ENCODE data around the gene AHRR. TPM values are rescaled to one million over a fixed set of nuclear protein-coding genes. Genes with fewer than 3 reads are reported as not detected.

AHRR gene
- total and polyA plus RNA-seq, 10 of the 15 experiments (the other 5 are each of a cell fraction or from before 2014, with no cell fraction given): 0.90 to 35.2 (median 19.2) TPM

DNA sequence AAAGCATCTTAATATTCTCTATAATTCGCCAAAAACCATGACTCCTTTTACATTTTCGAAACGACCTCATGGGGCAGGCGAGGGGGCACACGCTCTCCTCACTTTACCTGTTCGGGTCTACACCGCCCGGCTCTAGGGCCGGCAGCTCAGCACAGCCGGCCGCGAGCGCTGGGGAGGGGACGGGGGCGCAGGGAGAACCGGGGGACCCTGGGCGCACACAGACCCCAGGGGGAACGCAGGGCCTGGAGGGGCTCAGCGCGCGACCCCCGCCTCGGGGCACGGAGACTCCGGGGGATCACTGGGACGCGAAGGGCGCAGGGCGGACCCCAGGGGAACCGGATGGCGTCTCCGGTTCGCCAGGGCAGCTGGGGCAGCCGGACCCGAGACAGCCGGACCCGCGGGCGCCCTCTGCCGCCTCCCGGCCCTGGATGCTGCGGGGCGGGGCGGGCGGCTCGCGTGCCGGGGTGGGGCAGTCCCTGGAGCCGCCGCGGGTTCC is at the start of gene AHRR (continued):
- TF ChIP-seq, protein P1, sequence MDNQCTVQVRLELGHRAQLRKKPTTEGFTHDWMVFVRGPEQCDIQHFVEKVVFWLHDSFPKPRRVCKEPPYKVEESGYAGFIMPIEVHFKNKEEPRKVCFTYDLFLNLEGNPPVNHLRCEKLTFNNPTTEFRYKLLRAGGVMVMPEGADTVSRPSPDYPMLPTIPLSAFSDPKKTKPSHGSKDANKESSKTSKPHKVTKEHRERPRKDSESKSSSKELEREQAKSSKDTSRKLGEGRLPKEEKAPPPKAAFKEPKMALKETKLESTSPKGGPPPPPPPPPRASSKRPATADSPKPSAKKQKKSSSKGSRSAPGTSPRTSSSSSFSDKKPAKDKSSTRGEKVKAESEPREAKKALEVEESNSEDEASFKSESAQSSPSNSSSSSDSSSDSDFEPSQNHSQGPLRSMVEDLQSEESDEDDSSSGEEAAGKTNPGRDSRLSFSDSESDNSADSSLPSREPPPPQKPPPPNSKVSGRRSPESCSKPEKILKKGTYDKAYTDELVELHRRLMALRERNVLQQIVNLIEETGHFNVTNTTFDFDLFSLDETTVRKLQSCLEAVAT (IDR thresholded peaks at IDR 0.05): peak; percentile 13; the same call in 1 of the 2 replicates
- TF ChIP-seq ZZZ3 (IDR thresholded peaks at IDR 0.05; ENCODE audit: control insufficient read depth, insufficient read length, low read depth) (no peak), EP300 (IDR thresholded peaks at IDR 0.05; ENCODE audit: borderline replicate concordance in 1 of 2, control insufficient read depth in 1 of 2, low read depth in 2 of 2, low read length in 2 of 2) (no peak), IRF4 (IDR thresholded peaks at IDR 0.05; ENCODE audit: low read depth, low read length) (no peak), RELA (IDR thresholded peaks at IDR 0.05; ENCODE audit: borderline replicate concordance, partially characterized antibody) (no peak), KAT2A (conservative IDR thresholded peaks at IDR 0.05; ENCODE audit: control insufficient read depth, low read depth, low read length) (no peak), RB1 (IDR thresholded peaks at IDR 0.05; ENCODE audit: borderline replicate concordance) (no peak), CBX3 (IDR thresholded peaks at IDR 0.05; ENCODE audit: borderline replicate concordance, low read depth) (no peak), ZNF24 (IDR thresholded peaks at IDR 0.05) (no peak), GATAD2B (conservative IDR thresholded peaks at IDR 0.05; ENCODE audit: low read depth) (no peak), DPF2 (IDR thresholded peaks at IDR 0.05) (no peak), CBFB (IDR thresholded peaks at IDR 0.05; ENCODE audit: low read depth) (no peak), ZNF622 (IDR thresholded peaks at IDR 0.05) (no peak), WRNIP1 (IDR thresholded peaks at IDR 0.05; ENCODE audit: borderline replicate concordance, low read depth, low read length) (no peak), SUPT20H (IDR thresholded peaks at IDR 0.05; ENCODE audit: borderline replicate concordance, control insufficient read depth, low read depth, low read length) (no peak), PAX8 (IDR thresholded peaks at IDR 0.05) (no peak)
- TF ChIP-seq, protein P2, sequence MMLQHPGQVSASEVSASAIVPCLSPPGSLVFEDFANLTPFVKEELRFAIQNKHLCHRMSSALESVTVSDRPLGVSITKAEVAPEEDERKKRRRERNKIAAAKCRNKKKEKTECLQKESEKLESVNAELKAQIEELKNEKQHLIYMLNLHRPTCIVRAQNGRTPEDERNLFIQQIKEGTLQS (IDR thresholded peaks at IDR 0.05; ENCODE audit: borderline replicate concordance, extremely low read depth, low read depth, low read length): no peak
- TF ChIP-seq, protein P3, sequence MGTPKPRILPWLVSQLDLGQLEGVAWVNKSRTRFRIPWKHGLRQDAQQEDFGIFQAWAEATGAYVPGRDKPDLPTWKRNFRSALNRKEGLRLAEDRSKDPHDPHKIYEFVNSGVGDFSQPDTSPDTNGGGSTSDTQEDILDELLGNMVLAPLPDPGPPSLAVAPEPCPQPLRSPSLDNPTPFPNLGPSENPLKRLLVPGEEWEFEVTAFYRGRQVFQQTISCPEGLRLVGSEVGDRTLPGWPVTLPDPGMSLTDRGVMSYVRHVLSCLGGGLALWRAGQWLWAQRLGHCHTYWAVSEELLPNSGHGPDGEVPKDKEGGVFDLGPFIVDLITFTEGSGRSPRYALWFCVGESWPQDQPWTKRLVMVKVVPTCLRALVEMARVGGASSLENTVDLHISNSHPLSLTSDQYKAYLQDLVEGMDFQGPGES (IDR thresholded peaks at IDR 0.05): no peak
- TF ChIP-seq, protein P4, sequence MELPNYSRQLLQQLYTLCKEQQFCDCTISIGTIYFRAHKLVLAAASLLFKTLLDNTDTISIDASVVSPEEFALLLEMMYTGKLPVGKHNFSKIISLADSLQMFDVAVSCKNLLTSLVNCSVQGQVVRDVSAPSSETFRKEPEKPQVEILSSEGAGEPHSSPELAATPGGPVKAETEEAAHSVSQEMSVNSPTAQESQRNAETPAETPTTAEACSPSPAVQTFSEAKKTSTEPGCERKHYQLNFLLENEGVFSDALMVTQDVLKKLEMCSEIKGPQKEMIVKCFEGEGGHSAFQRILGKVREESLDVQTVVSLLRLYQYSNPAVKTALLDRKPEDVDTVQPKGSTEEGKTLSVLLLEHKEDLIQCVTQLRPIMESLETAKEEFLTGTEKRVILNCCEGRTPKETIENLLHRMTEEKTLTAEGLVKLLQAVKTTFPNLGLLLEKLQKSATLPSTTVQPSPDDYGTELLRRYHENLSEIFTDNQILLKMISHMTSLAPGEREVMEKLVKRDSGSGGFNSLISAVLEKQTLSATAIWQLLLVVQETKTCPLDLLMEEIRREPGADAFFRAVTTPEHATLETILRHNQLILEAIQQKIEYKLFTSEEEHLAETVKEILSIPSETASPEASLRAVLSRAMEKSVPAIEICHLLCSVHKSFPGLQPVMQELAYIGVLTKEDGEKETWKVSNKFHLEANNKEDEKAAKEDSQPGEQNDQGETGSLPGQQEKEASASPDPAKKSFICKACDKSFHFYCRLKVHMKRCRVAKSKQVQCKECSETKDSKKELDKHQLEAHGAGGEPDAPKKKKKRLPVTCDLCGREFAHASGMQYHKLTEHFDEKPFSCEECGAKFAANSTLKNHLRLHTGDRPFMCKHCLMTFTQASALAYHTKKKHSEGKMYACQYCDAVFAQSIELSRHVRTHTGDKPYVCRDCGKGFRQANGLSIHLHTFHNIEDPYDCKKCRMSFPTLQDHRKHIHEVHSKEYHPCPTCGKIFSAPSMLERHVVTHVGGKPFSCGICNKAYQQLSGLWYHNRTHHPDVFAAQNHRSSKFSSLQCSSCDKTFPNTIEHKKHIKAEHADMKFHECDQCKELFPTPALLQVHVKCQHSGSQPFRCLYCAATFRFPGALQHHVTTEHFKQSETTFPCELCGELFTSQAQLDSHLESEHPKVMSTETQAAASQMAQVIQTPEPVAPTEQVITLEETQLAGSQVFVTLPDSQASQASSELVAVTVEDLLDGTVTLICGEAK (IDR thresholded peaks at IDR 0.05; ENCODE audit: borderline replicate concordance): no peak
- TF ChIP-seq, protein P5, sequence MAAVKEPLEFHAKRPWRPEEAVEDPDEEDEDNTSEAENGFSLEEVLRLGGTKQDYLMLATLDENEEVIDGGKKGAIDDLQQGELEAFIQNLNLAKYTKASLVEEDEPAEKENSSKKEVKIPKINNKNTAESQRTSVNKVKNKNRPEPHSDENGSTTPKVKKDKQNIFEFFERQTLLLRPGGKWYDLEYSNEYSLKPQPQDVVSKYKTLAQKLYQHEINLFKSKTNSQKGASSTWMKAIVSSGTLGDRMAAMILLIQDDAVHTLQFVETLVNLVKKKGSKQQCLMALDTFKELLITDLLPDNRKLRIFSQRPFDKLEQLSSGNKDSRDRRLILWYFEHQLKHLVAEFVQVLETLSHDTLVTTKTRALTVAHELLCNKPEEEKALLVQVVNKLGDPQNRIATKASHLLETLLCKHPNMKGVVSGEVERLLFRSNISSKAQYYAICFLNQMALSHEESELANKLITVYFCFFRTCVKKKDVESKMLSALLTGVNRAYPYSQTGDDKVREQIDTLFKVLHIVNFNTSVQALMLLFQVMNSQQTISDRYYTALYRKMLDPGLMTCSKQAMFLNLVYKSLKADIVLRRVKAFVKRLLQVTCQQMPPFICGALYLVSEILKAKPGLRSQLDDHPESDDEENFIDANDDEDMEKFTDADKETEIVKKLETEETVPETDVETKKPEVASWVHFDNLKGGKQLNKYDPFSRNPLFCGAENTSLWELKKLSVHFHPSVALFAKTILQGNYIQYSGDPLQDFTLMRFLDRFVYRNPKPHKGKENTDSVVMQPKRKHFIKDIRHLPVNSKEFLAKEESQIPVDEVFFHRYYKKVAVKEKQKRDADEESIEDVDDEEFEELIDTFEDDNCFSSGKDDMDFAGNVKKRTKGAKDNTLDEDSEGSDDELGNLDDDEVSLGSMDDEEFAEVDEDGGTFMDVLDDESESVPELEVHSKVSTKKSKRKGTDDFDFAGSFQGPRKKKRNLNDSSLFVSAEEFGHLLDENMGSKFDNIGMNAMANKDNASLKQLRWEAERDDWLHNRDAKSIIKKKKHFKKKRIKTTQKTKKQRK (IDR thresholded peaks at IDR 0.05; ENCODE audit: low read depth, low read length): no peak

Measured in GM12878 (cell line).